GM23338 (cell line): ENCODE measurements around the gene PARP3.
"Not testable (repeated sequence)": the region's sequence is repeated elsewhere in the genome, so short reads cannot be mapped to it uniquely, and the experiment has no call there.

ENCODE experiments used
- CREB1 ChIP-seq: fragments of 250-450 bp; sonication (Bioruptor Pico); IDR thresholded peaks from 2 replicates; pipeline ENCODE4 v1.5.0; 2020; ENCODE audit warnings: low read depth, mild to moderate bottlenecking, moderate library complexity
- CTCF ChIP-seq, 2 experiments: fragments of 200-600 bp in 1 of 2; sonication (generic) in 1 of 2; conservative IDR thresholded peaks; 2 replicates each; pipeline versions ENCODE4 v1.5.1 to v1.6.1; 2016 to 2017; ENCODE audit warnings: antibody characterized with exemption in 2 of 2, low read depth in 2 of 2, mild to moderate bottlenecking in 2 of 2, moderate library complexity in 1 of 2
- EZH2 ChIP-seq: fragments of 200-600 bp; sonication (generic); IDR thresholded peaks from one replicate; pipeline ENCODE4 v1.8.0; 2017; ENCODE audit warnings: antibody characterized with exemption, mild to moderate bottlenecking, low read depth; ENCODE audit not compliant: unreplicated experiment
- EZH2phosphoT487 ChIP-seq: fragments of 200-600 bp; sonication (generic); IDR thresholded peaks from one replicate; pipeline ENCODE4 v1.8.1; 2018; ENCODE audit warnings: antibody characterized with exemption; ENCODE audit not compliant: unreplicated experiment
- NANOG ChIP-seq: IDR thresholded peaks from 2 replicates; pipeline ENCODE4 v1.6.1; 2016; ENCODE audit warnings: antibody characterized with exemption, borderline replicate concordance
- POLR2AphosphoS5 ChIP-seq: IDR thresholded peaks from 2 replicates; pipeline ENCODE4 v1.6.1; 2016; ENCODE audit warnings: antibody characterized with exemption, low read depth
- STAT1 ChIP-seq: IDR thresholded peaks from one replicate; pipeline ENCODE4 v1.6.1; 2016; ENCODE audit warnings: antibody characterized with exemption; ENCODE audit not compliant: unreplicated experiment

GRCh38 chr3:51928981-51929380 lies 13.2 kb upstream of the PARP3 start:
- TF ChIP-seq CTCF (conservative IDR thresholded peaks at IDR 0.05; ENCODE audit: low read depth in 2 of 2); NANOG; EZH2; EZH2phosphoT487; STAT1; CREB1 (CRISPR knock-in tag); POLR2AphosphoS5: not testable (repeated sequence)
